ENCODE results near the gene RASAL2.

The RASAL2 gene

DNA sequence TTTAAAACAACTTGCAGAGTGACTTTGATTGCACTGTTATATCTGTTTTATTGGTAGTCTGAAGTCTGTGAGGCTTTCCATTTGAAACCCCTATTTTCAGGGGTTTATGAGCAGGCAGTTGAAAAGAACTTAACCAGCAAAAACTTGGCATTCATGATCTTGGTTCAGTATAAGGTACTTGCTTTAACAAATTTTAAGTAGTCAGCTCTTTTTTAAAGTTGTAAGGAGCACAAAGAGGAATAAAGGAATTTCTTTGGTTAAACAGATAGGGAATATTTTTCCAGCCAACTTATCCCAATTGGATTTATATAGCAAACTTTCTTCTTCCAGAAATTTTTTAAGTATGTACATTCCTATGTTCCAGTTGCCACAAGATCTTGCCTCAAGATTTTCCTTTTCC lies 138.2 kb downstream of the RASAL2 start:
- Histone ChIP-seq H2AFZ (ENCODE audit: low read length) (no peak overlapping the region), H3K4me2 (ENCODE audit: low read depth, low read length, poor library complexity, severe bottlenecking) (no peak overlapping the region), H3F3A (ENCODE audit: low read depth) (no peaks in the 10 kb centered on the region), H4K20me1 (ENCODE audit: insufficient read depth, low read length, poor library complexity, severe bottlenecking) (no peaks in the 10 kb centered on the region), H3K4me3 (ENCODE audit: low read length, poor library complexity, severe bottlenecking) (no peak overlapping the region), H3K9me2 (replicated peaks; ENCODE audit: low read depth, low read length) (no peaks in the 10 kb centered on the region), H3K36me3 (ENCODE audit: insufficient read depth, low read length) (no peaks in the 10 kb centered on the region), H3K9me3 (ENCODE audit: insufficient read depth, low read depth, low read length) (no peaks in the 10 kb centered on the region), H3K27me3 (ENCODE audit: insufficient read depth, low read length, poor library complexity, severe bottlenecking) (no peaks in the 10 kb centered on the region), H3K9ac (ENCODE audit: low read depth, low read length, poor library complexity, severe bottlenecking) (no peak overlapping the region), H3K4me1 (ENCODE audit: insufficient read depth, low read length, poor library complexity, severe bottlenecking) (no peaks in the 10 kb centered on the region), H3K79me2 (ENCODE audit: insufficient read depth, low read length) (no peaks in the 10 kb centered on the region)
- TF ChIP-seq, protein P1, sequence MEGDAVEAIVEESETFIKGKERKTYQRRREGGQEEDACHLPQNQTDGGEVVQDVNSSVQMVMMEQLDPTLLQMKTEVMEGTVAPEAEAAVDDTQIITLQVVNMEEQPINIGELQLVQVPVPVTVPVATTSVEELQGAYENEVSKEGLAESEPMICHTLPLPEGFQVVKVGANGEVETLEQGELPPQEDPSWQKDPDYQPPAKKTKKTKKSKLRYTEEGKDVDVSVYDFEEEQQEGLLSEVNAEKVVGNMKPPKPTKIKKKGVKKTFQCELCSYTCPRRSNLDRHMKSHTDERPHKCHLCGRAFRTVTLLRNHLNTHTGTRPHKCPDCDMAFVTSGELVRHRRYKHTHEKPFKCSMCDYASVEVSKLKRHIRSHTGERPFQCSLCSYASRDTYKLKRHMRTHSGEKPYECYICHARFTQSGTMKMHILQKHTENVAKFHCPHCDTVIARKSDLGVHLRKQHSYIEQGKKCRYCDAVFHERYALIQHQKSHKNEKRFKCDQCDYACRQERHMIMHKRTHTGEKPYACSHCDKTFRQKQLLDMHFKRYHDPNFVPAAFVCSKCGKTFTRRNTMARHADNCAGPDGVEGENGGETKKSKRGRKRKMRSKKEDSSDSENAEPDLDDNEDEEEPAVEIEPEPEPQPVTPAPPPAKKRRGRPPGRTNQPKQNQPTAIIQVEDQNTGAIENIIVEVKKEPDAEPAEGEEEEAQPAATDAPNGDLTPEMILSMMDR (conservative IDR thresholded peaks at IDR 0.05; ENCODE audit: low read length), result no peak
- TF ChIP-seq EZH2phosphoT487 (IDR thresholded peaks at IDR 0.05; ENCODE audit: borderline replicate concordance), result no peak

DNA sequence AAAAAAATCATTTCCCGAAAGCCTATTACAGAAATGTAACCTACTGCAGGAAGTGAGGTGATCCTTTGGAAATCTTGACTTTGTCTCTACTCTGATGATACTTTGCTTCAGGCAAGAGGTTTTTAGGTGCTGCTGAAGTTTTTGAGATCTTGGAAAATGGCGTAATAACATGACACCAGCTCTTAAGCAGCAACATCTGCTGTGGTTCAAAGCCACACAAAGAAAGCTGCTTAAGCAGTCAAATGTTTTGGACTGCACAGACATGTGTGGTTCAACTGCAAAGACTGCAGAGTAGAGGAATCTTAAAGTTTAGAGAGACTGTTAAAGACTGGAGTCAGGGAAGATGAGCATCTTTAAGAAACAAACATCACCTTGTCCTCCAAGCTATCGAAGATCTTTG lies 139.0 kb downstream of the RASAL2 start:
- H3K4me1 ChIP-seq (ENCODE audit: insufficient read depth, low read length, poor library complexity, severe bottlenecking), result no peaks in the 10 kb centered on the region
- no peaks in the 10 kb centered on the region for H3K9me2 ChIP-seq (replicated peaks; ENCODE audit: low read depth, low read length)
- H3K36me3 ChIP-seq (ENCODE audit: insufficient read depth, low read length), result no peaks in the 10 kb centered on the region
- H3K9ac ChIP-seq (ENCODE audit: low read depth, low read length, poor library complexity, severe bottlenecking), result no peak overlapping the region
- H3K27me3 ChIP-seq (ENCODE audit: insufficient read depth, low read length, poor library complexity, severe bottlenecking), result no peaks in the 10 kb centered on the region
- H3K4me2 ChIP-seq (ENCODE audit: low read depth, low read length, poor library complexity, severe bottlenecking), result no peak overlapping the region
- TF ChIP-seq, protein P1 (conservative IDR thresholded peaks at IDR 0.05; ENCODE audit: low read length), result no peak
- no peak for TF ChIP-seq EZH2phosphoT487 (IDR thresholded peaks at IDR 0.05; ENCODE audit: borderline replicate concordance)
- no peak overlapping the region for H3K4me3 ChIP-seq (ENCODE audit: low read length, poor library complexity, severe bottlenecking)
- no peaks in the 10 kb centered on the region for H3K9me3 ChIP-seq (ENCODE audit: insufficient read depth, low read depth, low read length)
- no peaks in the 10 kb centered on the region for H3K79me2 ChIP-seq (ENCODE audit: insufficient read depth, low read length)
- H2AFZ ChIP-seq (ENCODE audit: low read length), result no peak overlapping the region
- H4K20me1 ChIP-seq (ENCODE audit: insufficient read depth, low read length, poor library complexity, severe bottlenecking), result no peaks in the 10 kb centered on the region
- H3F3A ChIP-seq (ENCODE audit: low read depth), result no peaks in the 10 kb centered on the region

GRCh38 chr1:178237121-178237520 lies 143.2 kb downstream of the RASAL2 start:
- TF ChIP-seq EZH2phosphoT487 (IDR thresholded peaks at IDR 0.05; ENCODE audit: borderline replicate concordance), result no peak
- TF ChIP-seq, protein P1 (conservative IDR thresholded peaks at IDR 0.05; ENCODE audit: low read length), result no peak
- Histone ChIP-seq H3K9me3 (ENCODE audit: insufficient read depth, low read depth, low read length) (no peaks in the 10 kb centered on the region), H4K20me1 (ENCODE audit: insufficient read depth, low read length, poor library complexity, severe bottlenecking) (no peaks in the 10 kb centered on the region), H3F3A (ENCODE audit: low read depth) (no peaks in the 10 kb centered on the region), H2AFZ (ENCODE audit: low read length) (no peak overlapping the region), H3K27me3 (ENCODE audit: insufficient read depth, low read length, poor library complexity, severe bottlenecking) (no peaks in the 10 kb centered on the region), H3K4me1 (ENCODE audit: insufficient read depth, low read length, poor library complexity, severe bottlenecking) (no peaks in the 10 kb centered on the region), H3K4me2 (ENCODE audit: low read depth, low read length, poor library complexity, severe bottlenecking) (no peak overlapping the region), H3K9ac (ENCODE audit: low read depth, low read length, poor library complexity, severe bottlenecking) (no peak overlapping the region), H3K79me2 (ENCODE audit: insufficient read depth, low read length) (no peaks in the 10 kb centered on the region), H3K4me3 (ENCODE audit: low read length, poor library complexity, severe bottlenecking) (no peak overlapping the region), H3K9me2 (replicated peaks; ENCODE audit: low read depth, low read length) (no peaks in the 10 kb centered on the region), H3K36me3 (ENCODE audit: insufficient read depth, low read length) (no peaks in the 10 kb centered on the region)

Data from Loucy (cell line).